Vagina (tissue), 2 donors: Measurements from ENCODE around the gene ADCY1.

Experiments
- POLR2A ChIP-seq, 2 donors: fragments of 450-650 bp; IDR thresholded peaks; one replicate each; pipeline ENCODE4 v1.6.1; 2017; ENCODE audit warnings: antibody characterized with exemption in 2 of 2, mild to moderate bottlenecking in 2 of 2, moderate library complexity in 2 of 2
- TF ChIP-seq, protein P1 (sequence below), 3 experiments: fragments of 450-650 bp in 2 of 3; fragments of 200-600 bp in 1 of 3; sonication (generic) in 1 of 3; IDR thresholded peaks; one replicate each; pipeline ENCODE4 v1.5.1; 2017 to 2019; ENCODE audit warnings: antibody characterized with exemption in 3 of 3, mild to moderate bottlenecking in 2 of 3, moderate library complexity in 2 of 3

DNA sequence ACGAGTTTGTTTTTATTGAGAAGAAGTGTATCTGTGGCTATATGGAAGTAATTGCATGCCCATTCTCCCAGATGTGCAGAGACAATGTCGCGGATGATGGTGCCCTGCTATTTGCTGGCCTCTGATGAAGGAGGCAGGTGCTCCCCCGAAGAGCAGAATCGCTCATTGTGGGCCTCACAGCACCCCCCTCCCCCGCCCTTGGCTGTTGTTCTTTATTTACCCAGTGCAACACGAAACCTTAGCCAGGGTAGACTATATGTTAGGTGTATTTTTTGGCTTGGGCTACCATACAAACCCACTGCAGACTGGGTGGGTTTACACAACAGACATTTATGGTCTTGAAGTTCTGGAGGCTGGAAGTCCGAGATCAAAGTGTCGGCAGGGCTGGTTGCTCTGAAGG lies 3.4 kb upstream of the ADCY1 start:
- TF ChIP-seq, protein P1, sequence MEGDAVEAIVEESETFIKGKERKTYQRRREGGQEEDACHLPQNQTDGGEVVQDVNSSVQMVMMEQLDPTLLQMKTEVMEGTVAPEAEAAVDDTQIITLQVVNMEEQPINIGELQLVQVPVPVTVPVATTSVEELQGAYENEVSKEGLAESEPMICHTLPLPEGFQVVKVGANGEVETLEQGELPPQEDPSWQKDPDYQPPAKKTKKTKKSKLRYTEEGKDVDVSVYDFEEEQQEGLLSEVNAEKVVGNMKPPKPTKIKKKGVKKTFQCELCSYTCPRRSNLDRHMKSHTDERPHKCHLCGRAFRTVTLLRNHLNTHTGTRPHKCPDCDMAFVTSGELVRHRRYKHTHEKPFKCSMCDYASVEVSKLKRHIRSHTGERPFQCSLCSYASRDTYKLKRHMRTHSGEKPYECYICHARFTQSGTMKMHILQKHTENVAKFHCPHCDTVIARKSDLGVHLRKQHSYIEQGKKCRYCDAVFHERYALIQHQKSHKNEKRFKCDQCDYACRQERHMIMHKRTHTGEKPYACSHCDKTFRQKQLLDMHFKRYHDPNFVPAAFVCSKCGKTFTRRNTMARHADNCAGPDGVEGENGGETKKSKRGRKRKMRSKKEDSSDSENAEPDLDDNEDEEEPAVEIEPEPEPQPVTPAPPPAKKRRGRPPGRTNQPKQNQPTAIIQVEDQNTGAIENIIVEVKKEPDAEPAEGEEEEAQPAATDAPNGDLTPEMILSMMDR (IDR thresholded peaks at IDR 0.05): no peak
- no peak for TF ChIP-seq POLR2A (IDR thresholded peaks at IDR 0.05)
